ENCODE data around the gene TMA7.
A peak's percentile ranks its signal among the peaks of the same experiment; 100 is the strongest.

The TMA7 gene

DNA sequence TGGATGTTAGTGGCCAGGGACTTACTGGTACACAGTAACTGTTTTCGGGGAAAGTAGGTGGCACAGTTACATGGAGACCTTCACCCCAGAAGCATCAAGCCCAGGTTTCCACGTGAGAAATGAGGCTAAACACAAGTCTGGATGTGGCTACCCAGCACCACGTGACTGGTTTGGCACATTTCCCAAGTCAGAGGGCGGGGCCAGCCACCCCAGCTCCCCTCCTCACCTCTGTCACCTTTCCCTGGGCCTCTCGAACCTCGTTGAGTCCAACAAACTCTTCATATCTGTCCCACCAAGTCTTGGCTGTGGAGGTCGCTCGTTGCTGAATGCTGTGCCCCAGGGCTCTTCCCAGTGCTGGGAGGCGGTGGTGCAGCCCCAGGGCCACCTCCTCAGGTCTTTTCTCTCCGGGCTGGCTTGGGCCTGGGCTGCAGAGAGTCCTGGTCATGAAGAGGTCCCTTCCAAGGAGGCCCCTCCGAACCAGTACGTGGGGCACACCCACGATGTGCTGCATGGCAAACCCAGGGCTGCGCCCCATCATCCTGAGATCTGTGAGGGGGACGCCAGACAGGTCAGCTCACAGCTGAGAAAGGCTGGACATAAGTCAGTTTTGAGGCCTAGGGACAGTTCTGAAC, 5.3 kb upstream of the TMA7 start:
- H3K4me1 ChIP-seq (ENCODE audit: insufficient read depth, low read length, poor library complexity, severe bottlenecking) = peaks cover 19% of the 10 kb centered on the region
- H3K9ac ChIP-seq (ENCODE audit: low read depth, low read length, poor library complexity, severe bottlenecking) = no peak overlapping the region
- no peaks in the 10 kb centered on the region for H4K20me1 ChIP-seq (ENCODE audit: insufficient read depth, low read length, poor library complexity, severe bottlenecking)
- H3K79me2 ChIP-seq (ENCODE audit: insufficient read depth, low read length) = peaks cover 18% of the 10 kb centered on the region
- no peaks in the 10 kb centered on the region for H3K9me3 ChIP-seq (ENCODE audit: insufficient read depth, low read depth, low read length)
- TF ChIP-seq, protein P1, sequence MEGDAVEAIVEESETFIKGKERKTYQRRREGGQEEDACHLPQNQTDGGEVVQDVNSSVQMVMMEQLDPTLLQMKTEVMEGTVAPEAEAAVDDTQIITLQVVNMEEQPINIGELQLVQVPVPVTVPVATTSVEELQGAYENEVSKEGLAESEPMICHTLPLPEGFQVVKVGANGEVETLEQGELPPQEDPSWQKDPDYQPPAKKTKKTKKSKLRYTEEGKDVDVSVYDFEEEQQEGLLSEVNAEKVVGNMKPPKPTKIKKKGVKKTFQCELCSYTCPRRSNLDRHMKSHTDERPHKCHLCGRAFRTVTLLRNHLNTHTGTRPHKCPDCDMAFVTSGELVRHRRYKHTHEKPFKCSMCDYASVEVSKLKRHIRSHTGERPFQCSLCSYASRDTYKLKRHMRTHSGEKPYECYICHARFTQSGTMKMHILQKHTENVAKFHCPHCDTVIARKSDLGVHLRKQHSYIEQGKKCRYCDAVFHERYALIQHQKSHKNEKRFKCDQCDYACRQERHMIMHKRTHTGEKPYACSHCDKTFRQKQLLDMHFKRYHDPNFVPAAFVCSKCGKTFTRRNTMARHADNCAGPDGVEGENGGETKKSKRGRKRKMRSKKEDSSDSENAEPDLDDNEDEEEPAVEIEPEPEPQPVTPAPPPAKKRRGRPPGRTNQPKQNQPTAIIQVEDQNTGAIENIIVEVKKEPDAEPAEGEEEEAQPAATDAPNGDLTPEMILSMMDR (conservative IDR thresholded peaks at IDR 0.05; ENCODE audit: low read length) = no peak
- no peak for TF ChIP-seq EZH2phosphoT487 (IDR thresholded peaks at IDR 0.05; ENCODE audit: borderline replicate concordance)
- no peaks in the 10 kb centered on the region for H3K36me3 ChIP-seq (ENCODE audit: insufficient read depth, low read length)
- no peaks in the 10 kb centered on the region for H3K27me3 ChIP-seq (ENCODE audit: insufficient read depth, low read length, poor library complexity, severe bottlenecking)
- no peaks in the 10 kb centered on the region for H3K9me2 ChIP-seq (replicated peaks; ENCODE audit: low read depth, low read length)
- no peak overlapping the region for H3K4me2 ChIP-seq (ENCODE audit: low read depth, low read length, poor library complexity, severe bottlenecking)
- H3K4me3 ChIP-seq (ENCODE audit: low read length, poor library complexity, severe bottlenecking) = no peak overlapping the region
- H2AFZ ChIP-seq (ENCODE audit: low read length) = no peak overlapping the region
- H3F3A ChIP-seq (ENCODE audit: low read depth) = no peaks in the 10 kb centered on the region

DNA sequence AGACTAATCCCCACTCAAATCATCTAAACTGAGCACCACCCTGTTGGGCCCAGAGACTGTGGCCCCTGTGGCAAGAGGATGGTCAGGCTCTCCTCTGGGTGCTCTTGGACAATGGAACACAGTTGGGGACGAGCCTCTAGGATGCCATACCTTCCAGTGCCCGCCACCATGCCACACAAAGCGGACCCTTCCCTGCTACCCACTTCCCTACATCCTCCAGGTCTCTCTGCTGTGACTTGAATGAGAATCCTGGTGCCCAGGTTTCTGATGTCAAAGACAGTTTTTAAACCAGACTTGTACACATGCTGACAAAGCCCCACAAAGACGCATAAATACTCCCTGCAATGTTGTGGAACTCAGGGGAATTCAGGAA, 4.8 kb upstream of the TMA7 start:
- Histone ChIP-seq H4K20me1 (ENCODE audit: insufficient read depth, low read length, poor library complexity, severe bottlenecking) (no peaks in the 10 kb centered on the region), H3K9me2 (replicated peaks; ENCODE audit: low read depth, low read length) (no peaks in the 10 kb centered on the region), H3K27me3 (ENCODE audit: insufficient read depth, low read length, poor library complexity, severe bottlenecking) (no peaks in the 10 kb centered on the region), H3K36me3 (ENCODE audit: insufficient read depth, low read length) (no peaks in the 10 kb centered on the region), H3K4me3 (ENCODE audit: low read length, poor library complexity, severe bottlenecking) (no peak overlapping the region), H3K9ac (ENCODE audit: low read depth, low read length, poor library complexity, severe bottlenecking) (no peak overlapping the region), H3F3A (ENCODE audit: low read depth) (no peaks in the 10 kb centered on the region), H3K9me3 (ENCODE audit: insufficient read depth, low read depth, low read length) (no peaks in the 10 kb centered on the region), H3K79me2 (ENCODE audit: insufficient read depth, low read length) (peaks cover 21% of the 10 kb centered on the region), H2AFZ (ENCODE audit: low read length) (no peak overlapping the region), H3K4me1 (ENCODE audit: insufficient read depth, low read length, poor library complexity, severe bottlenecking) (peaks cover 17% of the 10 kb centered on the region), H3K4me2 (ENCODE audit: low read depth, low read length, poor library complexity, severe bottlenecking) (no peak overlapping the region)
- no peak for TF ChIP-seq EZH2phosphoT487 (IDR thresholded peaks at IDR 0.05; ENCODE audit: borderline replicate concordance)
- TF ChIP-seq, protein P1 (conservative IDR thresholded peaks at IDR 0.05; ENCODE audit: low read length) = no peak

DNA sequence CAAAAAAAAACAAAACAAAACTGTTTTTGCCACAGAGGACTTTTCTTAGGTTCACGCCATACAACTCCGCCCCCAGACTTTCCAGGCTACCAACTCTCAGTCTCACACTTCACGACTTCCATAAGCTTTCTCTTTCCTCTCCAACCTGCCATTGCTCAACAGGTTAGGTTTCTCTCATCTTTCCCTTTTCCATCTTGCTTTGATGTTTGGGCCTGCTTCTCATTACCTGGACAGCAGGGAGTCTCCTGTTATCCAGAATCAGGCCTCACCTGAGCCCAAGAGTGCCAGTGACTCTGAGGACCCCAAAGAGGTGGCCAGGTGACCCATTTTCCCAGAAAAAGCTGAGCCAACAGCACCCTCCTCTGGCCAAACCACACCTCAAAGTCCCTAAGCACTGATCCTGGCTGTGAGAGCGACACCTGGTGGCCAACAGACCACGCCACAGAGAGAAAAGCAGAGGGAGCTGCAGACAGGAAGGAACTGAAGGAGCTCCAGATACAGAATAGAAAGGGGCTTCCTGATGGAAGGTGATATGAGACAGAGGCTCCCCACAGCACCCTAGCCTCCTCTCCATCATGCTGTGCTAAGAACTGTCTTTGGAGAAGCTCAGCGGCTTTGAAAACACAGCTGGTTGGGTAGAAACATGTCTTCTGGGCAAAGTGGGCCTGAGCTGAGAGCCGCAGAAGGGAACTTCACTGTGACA, 4.1 kb upstream of the TMA7 start:
- Histone ChIP-seq H4K20me1 (ENCODE audit: insufficient read depth, low read length, poor library complexity, severe bottlenecking) (peaks cover 7% of the 10 kb centered on the region), H3F3A (ENCODE audit: low read depth) (no peaks in the 10 kb centered on the region), H3K4me3 (ENCODE audit: low read length, poor library complexity, severe bottlenecking) (peak overlapping the region; percentile 2), H3K9me2 (replicated peaks; ENCODE audit: low read depth, low read length) (no peaks in the 10 kb centered on the region), H3K27me3 (ENCODE audit: insufficient read depth, low read length, poor library complexity, severe bottlenecking) (no peaks in the 10 kb centered on the region), H3K79me2 (ENCODE audit: insufficient read depth, low read length) (peaks cover 28% of the 10 kb centered on the region), H2AFZ (ENCODE audit: low read length) (no peak overlapping the region), H3K9me3 (ENCODE audit: insufficient read depth, low read depth, low read length) (no peaks in the 10 kb centered on the region), H3K4me1 (ENCODE audit: insufficient read depth, low read length, poor library complexity, severe bottlenecking) (peaks cover 11% of the 10 kb centered on the region), H3K36me3 (ENCODE audit: insufficient read depth, low read length) (no peaks in the 10 kb centered on the region), H3K9ac (ENCODE audit: low read depth, low read length, poor library complexity, severe bottlenecking) (peak overlapping the region; percentile 0), H3K4me2 (ENCODE audit: low read depth, low read length, poor library complexity, severe bottlenecking) (peak overlapping the region; percentile 32)
- TF ChIP-seq, protein P1 (conservative IDR thresholded peaks at IDR 0.05; ENCODE audit: low read length) = peak; percentile 100
- TF ChIP-seq EZH2phosphoT487 (IDR thresholded peaks at IDR 0.05; ENCODE audit: borderline replicate concordance) = no peak
